GM12801 (cell line): Measurements from ENCODE around the gene NBAS.

Source experiments
- TF ChIP-seq, protein P1 (sequence below): IDR thresholded peaks from one replicate; pipeline ENCODE4 v1.5.1; 2011; ENCODE audit warnings: control low read depth; ENCODE audit not compliant: insufficient read length; ENCODE audit errors: extremely low read depth

NBAS gene

GRCh38 chr2:15560988-15561573, at the start of gene NBAS:
Gene NBAS (minus strand): TSS chr2:15561334. CDS start chr2:15561304, 30 bp downstream.
- TF ChIP-seq, protein P1, sequence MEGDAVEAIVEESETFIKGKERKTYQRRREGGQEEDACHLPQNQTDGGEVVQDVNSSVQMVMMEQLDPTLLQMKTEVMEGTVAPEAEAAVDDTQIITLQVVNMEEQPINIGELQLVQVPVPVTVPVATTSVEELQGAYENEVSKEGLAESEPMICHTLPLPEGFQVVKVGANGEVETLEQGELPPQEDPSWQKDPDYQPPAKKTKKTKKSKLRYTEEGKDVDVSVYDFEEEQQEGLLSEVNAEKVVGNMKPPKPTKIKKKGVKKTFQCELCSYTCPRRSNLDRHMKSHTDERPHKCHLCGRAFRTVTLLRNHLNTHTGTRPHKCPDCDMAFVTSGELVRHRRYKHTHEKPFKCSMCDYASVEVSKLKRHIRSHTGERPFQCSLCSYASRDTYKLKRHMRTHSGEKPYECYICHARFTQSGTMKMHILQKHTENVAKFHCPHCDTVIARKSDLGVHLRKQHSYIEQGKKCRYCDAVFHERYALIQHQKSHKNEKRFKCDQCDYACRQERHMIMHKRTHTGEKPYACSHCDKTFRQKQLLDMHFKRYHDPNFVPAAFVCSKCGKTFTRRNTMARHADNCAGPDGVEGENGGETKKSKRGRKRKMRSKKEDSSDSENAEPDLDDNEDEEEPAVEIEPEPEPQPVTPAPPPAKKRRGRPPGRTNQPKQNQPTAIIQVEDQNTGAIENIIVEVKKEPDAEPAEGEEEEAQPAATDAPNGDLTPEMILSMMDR, result no peak

- TF ChIP-seq, protein P1, result no peak
These were observed 49.4 kb upstream of the NBAS start for GRCh38 chr2:15610430-15610952.

GRCh38 chr2:15609341-15610042, 48.4 kb upstream of the NBAS start:
- TF ChIP-seq, protein P1, result no peak

DNA sequence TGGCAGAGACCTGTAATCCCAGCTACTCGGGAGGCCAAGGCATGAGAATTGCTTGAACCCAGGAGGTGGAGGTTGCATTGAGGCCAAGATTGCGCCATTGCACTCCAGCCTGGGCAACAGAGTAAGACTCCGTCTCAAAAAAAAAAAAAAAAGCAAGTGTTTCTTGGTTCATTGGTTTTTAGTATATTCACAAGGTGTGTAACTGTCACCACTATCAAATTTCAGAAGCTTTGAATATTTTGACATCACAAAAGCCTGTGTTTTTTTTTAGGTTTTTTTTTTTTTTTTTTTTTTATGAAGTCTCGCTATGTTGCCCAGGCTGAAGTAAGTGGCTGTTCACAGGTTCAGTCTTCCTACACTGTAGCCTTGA, 47.2 kb upstream of the NBAS start:
- TF ChIP-seq, protein P1, result no peak

- TF ChIP-seq, protein P1, result no peak
These were observed 46.7 kb upstream of the NBAS start for GRCh38 chr2:15607709-15608391.

GRCh38 chr2:15606481-15607441, 45.6 kb upstream of the NBAS start:
- TF ChIP-seq, protein P1, result no peak
